GM21619 (cell line): ENCODE results near the gene QPCT.
"Not testable (repeated sequence)": the region's sequence is repeated elsewhere in the genome, so short reads cannot be mapped to it uniquely, and the experiment has no call there.

Source experiments
- ATAC-seq: cut with Tn5 transposase; IDR thresholded peaks from one replicate; pipeline ENCODE4 v1.9.1; 2021; ENCODE audit not compliant: unreplicated experiment

The QPCT gene

GRCh38 chr2:37357530-37357929 is 13.1 kb downstream of the QPCT start:
- ATAC-seq, result no peak

GRCh38 chr2:37358466-37358865 is 14.0 kb downstream of the QPCT start:
- no peak for ATAC-seq

- ATAC-seq, result no peak
Measured at GRCh38 chr2:37361216-37361815, 16.9 kb downstream of the QPCT start.

- no peak for ATAC-seq
Measured at GRCh38 chr2:37361994-37362698, 17.7 kb downstream of the QPCT start.

- ATAC-seq, result no peak
Measured at GRCh38 chr2:37364351-37364750, 19.9 kb downstream of the QPCT start.

- ATAC-seq, result peak; percentile 81
Measured at GRCh38 chr2:37365669-37366068, 21.2 kb downstream of the QPCT start.

GRCh38 chr2:37366773-37367172 is 22.3 kb downstream of the QPCT start:
- no peak for ATAC-seq

GRCh38 chr2:37367310-37367709 is 22.9 kb downstream of the QPCT start:
- no peak for ATAC-seq

GRCh38 chr2:37367984-37368383 is 23.6 kb downstream of the QPCT start:
- ATAC-seq, result no peak

GRCh38 chr2:37370666-37371065 is 26.2 kb downstream of the QPCT start:
- no peak for ATAC-seq

- ATAC-seq, result no peak
Measured at GRCh38 chr2:37372000-37372399, 27.6 kb downstream of the QPCT start.

- peak; percentile 23 for ATAC-seq
Measured at GRCh38 chr2:37375741-37376288, 31.4 kb downstream of the QPCT start.

- peak; percentile 88 for ATAC-seq
Measured at GRCh38 chr2:37376421-37377186, 32.2 kb downstream of the QPCT start.

GRCh38 chr2:37377187-37377532 is 32.7 kb downstream of the QPCT start:
- peak; percentile 44 for ATAC-seq

GRCh38 chr2:37378411-37378810 is 34.0 kb downstream of the QPCT start:
- ATAC-seq, result no peak

GRCh38 chr2:37379881-37380296 is 35.5 kb downstream of the QPCT start:
- ATAC-seq, result no peak

- ATAC-seq, result not testable (repeated sequence)
Measured at GRCh38 chr2:37380787-37381186, 36.4 kb downstream of the QPCT start.

GRCh38 chr2:37384261-37384660 is 39.8 kb downstream of the QPCT start:
- ATAC-seq, result not testable (repeated sequence)

- no peak for ATAC-seq
Measured at GRCh38 chr2:37387148-37387835, 42.9 kb downstream of the QPCT start.

- no peak for ATAC-seq
Measured at GRCh38 chr2:37388074-37388473, 43.6 kb downstream of the QPCT start.

- ATAC-seq, result no peak
Measured at GRCh38 chr2:37389395-37389794, 45.0 kb downstream of the QPCT start.
